ENCODE results near the gene HABP2.

Gene HABP2

DNA sequence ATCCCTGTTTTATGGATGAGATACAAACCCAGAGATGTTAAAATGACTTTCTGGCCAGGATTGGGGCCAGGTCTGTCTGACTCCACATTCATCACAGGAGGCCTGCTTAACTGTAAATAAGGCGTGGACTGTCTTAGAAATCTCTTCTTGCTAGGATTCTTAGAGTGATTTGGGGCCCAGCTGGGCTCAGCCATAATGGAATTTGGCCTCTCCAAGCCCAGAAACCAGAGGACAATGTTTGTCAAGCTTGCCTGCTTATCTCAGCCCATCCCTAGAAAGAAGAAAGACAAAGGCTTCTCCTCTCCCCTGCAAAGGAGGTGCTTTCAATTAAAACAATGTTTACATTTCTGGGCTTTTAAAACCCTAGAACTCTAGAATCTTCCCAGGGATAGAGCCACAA, 2.9 kb downstream of the HABP2 start:
- Histone ChIP-seq H3K4me1 (ENCODE audit: control insufficient read depth, insufficient read depth, low read length, unreplicated experiment) (no peaks in the 10 kb centered on the region), H3K36me3 (ENCODE audit: insufficient read depth, low read length) (no peaks in the 10 kb centered on the region), H3K27me3 (ENCODE audit: insufficient read depth, low read length) (peaks cover 69% of the 10 kb centered on the region), H3K79me2 (ENCODE audit: control insufficient read depth, insufficient read depth, low read length, unreplicated experiment) (no peaks in the 10 kb centered on the region), H3K27ac (ENCODE audit: low read depth, low read length) (no peak overlapping the region), H2AFZ (ENCODE audit: low read length, unreplicated experiment) (no peak overlapping the region), H3K4me3 (ENCODE audit: low read depth, low read length) (no peak overlapping the region)

- Histone ChIP-seq H3K79me2 (ENCODE audit: control insufficient read depth, insufficient read depth, low read length, unreplicated experiment) (no peaks in the 10 kb centered on the region), H3K4me3 (ENCODE audit: low read depth, low read length) (no peak overlapping the region), H3K4me1 (ENCODE audit: control insufficient read depth, insufficient read depth, low read length, unreplicated experiment) (no peaks in the 10 kb centered on the region), H3K27me3 (ENCODE audit: insufficient read depth, low read length) (peaks cover 66% of the 10 kb centered on the region), H2AFZ (ENCODE audit: low read length, unreplicated experiment) (no peak overlapping the region), H3K27ac (ENCODE audit: low read depth, low read length) (no peak overlapping the region), H3K36me3 (ENCODE audit: insufficient read depth, low read length) (no peaks in the 10 kb centered on the region)
Observed at GRCh38 chr10:113557424-113557862, 4.6 kb downstream of the HABP2 start.

GRCh38 chr10:113557903-113558321, 5.1 kb downstream of the HABP2 start:
- Histone ChIP-seq H3K79me2 (ENCODE audit: control insufficient read depth, insufficient read depth, low read length, unreplicated experiment) (no peaks in the 10 kb centered on the region), H3K4me3 (ENCODE audit: low read depth, low read length) (no peak overlapping the region), H3K27me3 (ENCODE audit: insufficient read depth, low read length) (peaks cover 63% of the 10 kb centered on the region), H2AFZ (ENCODE audit: low read length, unreplicated experiment) (no peak overlapping the region), H3K36me3 (ENCODE audit: insufficient read depth, low read length) (no peaks in the 10 kb centered on the region), H3K27ac (ENCODE audit: low read depth, low read length) (no peak overlapping the region), H3K4me1 (ENCODE audit: control insufficient read depth, insufficient read depth, low read length, unreplicated experiment) (no peaks in the 10 kb centered on the region)

GRCh38 chr10:113560071-113560470, 7.2 kb downstream of the HABP2 start:
- Histone ChIP-seq H3K4me3 (ENCODE audit: low read depth, low read length) (no peak overlapping the region), H3K27me3 (ENCODE audit: insufficient read depth, low read length) (peaks cover 43% of the 10 kb centered on the region), H3K79me2 (ENCODE audit: control insufficient read depth, insufficient read depth, low read length, unreplicated experiment) (no peaks in the 10 kb centered on the region), H2AFZ (ENCODE audit: low read length, unreplicated experiment) (no peak overlapping the region), H3K27ac (ENCODE audit: low read depth, low read length) (no peak overlapping the region), H3K4me1 (ENCODE audit: control insufficient read depth, insufficient read depth, low read length, unreplicated experiment) (no peaks in the 10 kb centered on the region), H3K36me3 (ENCODE audit: insufficient read depth, low read length) (no peaks in the 10 kb centered on the region)

GRCh38 chr10:113561214-113561613, 8.4 kb downstream of the HABP2 start:
- peaks cover 34% of the 10 kb centered on the region for H3K27me3 ChIP-seq (ENCODE audit: insufficient read depth, low read length)

DNA sequence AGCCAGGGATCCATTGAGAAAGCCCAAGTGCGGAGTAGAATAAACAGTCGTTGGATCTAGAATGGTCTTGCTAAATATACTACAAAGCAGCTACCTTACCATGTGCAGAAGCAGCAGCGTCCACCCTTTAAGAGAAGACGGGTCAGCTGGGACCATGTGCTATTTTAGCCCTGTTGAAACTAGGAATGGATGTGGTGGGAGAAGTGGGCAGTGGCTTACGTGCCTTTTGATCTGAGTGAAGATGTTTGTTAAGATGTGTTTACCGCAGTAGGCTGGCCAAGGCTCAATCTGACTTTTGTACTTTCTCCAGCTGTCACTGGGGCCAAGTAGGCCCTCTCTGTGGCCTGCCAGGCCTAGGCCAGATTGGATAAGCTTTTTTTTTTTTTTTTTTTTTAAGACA, 9.2 kb downstream of the HABP2 start:
- no peak overlapping the region for H2AFZ ChIP-seq (ENCODE audit: low read length, unreplicated experiment)
- no peaks in the 10 kb centered on the region for H3K4me1 ChIP-seq (ENCODE audit: control insufficient read depth, insufficient read depth, low read length, unreplicated experiment)
- no peaks in the 10 kb centered on the region for H3K36me3 ChIP-seq (ENCODE audit: insufficient read depth, low read length)
- H3K27me3 ChIP-seq (ENCODE audit: insufficient read depth, low read length), result peaks cover 34% of the 10 kb centered on the region
- no peak overlapping the region for H3K4me3 ChIP-seq (ENCODE audit: low read depth, low read length)
- no peaks in the 10 kb centered on the region for H3K79me2 ChIP-seq (ENCODE audit: control insufficient read depth, insufficient read depth, low read length, unreplicated experiment)
- no peak overlapping the region for H3K27ac ChIP-seq (ENCODE audit: low read depth, low read length)

More at GRCh38 chr10:113561214-113561613, 8.4 kb downstream of the HABP2 start:
- Histone ChIP-seq H3K4me1 (ENCODE audit: control insufficient read depth, insufficient read depth, low read length, unreplicated experiment) (no peaks in the 10 kb centered on the region), H3K4me3 (ENCODE audit: low read depth, low read length) (no peak overlapping the region), H3K79me2 (ENCODE audit: control insufficient read depth, insufficient read depth, low read length, unreplicated experiment) (no peaks in the 10 kb centered on the region), H3K27ac (ENCODE audit: low read depth, low read length) (no peak overlapping the region), H3K36me3 (ENCODE audit: insufficient read depth, low read length) (no peaks in the 10 kb centered on the region), H2AFZ (ENCODE audit: low read length, unreplicated experiment) (no peak overlapping the region)

DNA sequence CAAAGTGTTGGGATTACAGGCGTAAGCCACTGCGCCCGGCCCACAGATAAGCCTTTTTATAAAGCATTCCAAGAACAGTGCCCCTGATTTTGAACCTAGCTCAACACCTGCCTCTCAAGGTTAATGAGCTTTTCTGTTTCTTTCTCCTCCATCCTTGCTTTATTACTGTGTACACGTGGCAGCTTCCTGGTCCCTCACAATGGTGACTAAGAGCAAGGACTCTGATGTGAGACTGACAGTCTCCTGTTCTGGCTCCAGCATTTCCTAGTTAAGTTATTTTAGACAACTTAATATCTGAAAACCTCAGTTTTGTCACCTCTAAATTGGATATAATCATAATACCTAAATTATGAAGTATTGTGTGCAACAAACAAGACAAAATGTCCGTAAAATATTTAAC, 9.9 kb downstream of the HABP2 start:
- Histone ChIP-seq H3K4me3 (ENCODE audit: low read depth, low read length) (0 out of 2 replicates have a peak overlapping the region, but pooled peaks have one; percentile 78), H3K27me3 (ENCODE audit: insufficient read depth, low read length) (peaks cover 33% of the 10 kb centered on the region), H3K36me3 (ENCODE audit: insufficient read depth, low read length) (no peaks in the 10 kb centered on the region), H3K27ac (ENCODE audit: low read depth, low read length) (no peak overlapping the region), H3K79me2 (ENCODE audit: control insufficient read depth, insufficient read depth, low read length, unreplicated experiment) (no peaks in the 10 kb centered on the region), H3K4me1 (ENCODE audit: control insufficient read depth, insufficient read depth, low read length, unreplicated experiment) (no peaks in the 10 kb centered on the region), H2AFZ (ENCODE audit: low read length, unreplicated experiment) (no peak overlapping the region)

GRCh38 chr10:113563306-113564088, 10.6 kb downstream of the HABP2 start:
- peak overlapping the region; percentile 63 for H2AFZ ChIP-seq (ENCODE audit: low read length, unreplicated experiment)
- H3K4me1 ChIP-seq (ENCODE audit: control insufficient read depth, insufficient read depth, low read length, unreplicated experiment), result no peaks in the 10 kb centered on the region
- peaks cover 33% of the 10 kb centered on the region for H3K27me3 ChIP-seq (ENCODE audit: insufficient read depth, low read length)
- no peak overlapping the region for H3K27ac ChIP-seq (ENCODE audit: low read depth, low read length)
- H3K79me2 ChIP-seq (ENCODE audit: control insufficient read depth, insufficient read depth, low read length, unreplicated experiment), result no peaks in the 10 kb centered on the region
- no peaks in the 10 kb centered on the region for H3K36me3 ChIP-seq (ENCODE audit: insufficient read depth, low read length)
- peak overlapping the region; percentile 78 for H3K4me3 ChIP-seq (ENCODE audit: low read depth, low read length)

- Histone ChIP-seq H3K79me2 (ENCODE audit: control insufficient read depth, insufficient read depth, low read length, unreplicated experiment) (no peaks in the 10 kb centered on the region), H3K4me3 (ENCODE audit: low read depth, low read length) (no peak overlapping the region), H3K4me1 (ENCODE audit: control insufficient read depth, insufficient read depth, low read length, unreplicated experiment) (no peaks in the 10 kb centered on the region), H2AFZ (ENCODE audit: low read length, unreplicated experiment) (no peak overlapping the region), H3K27me3 (ENCODE audit: insufficient read depth, low read length) (peaks cover 37% of the 10 kb centered on the region), H3K27ac (ENCODE audit: low read depth, low read length) (no peak overlapping the region), H3K36me3 (ENCODE audit: insufficient read depth, low read length) (no peaks in the 10 kb centered on the region)
Observed at GRCh38 chr10:113565364-113565763, 12.5 kb downstream of the HABP2 start.

DNA sequence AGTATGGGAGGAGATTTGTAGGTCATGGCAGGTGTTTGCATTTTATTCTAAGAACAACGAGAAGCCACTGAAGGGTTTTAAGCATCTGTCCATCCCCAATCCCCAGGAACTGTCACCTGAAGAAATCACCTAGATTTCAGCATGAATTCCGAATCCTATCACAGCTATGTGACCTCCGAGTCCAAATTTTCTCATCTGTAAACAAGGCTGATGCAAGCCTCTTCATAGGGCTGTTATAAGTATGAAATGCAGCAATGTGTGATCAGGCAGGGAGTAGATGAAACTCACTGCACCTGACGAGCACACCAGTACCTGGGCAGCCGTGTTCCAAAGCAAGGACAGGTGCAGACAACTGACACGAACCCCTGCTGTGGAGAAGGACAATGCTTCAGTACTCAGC, 14.0 kb downstream of the HABP2 start:
- Histone ChIP-seq H3K36me3 (ENCODE audit: insufficient read depth, low read length) (no peaks in the 10 kb centered on the region), H3K27me3 (ENCODE audit: insufficient read depth, low read length) (peaks cover 51% of the 10 kb centered on the region), H3K27ac (ENCODE audit: low read depth, low read length) (no peak overlapping the region), H3K79me2 (ENCODE audit: control insufficient read depth, insufficient read depth, low read length, unreplicated experiment) (no peaks in the 10 kb centered on the region), H3K4me1 (ENCODE audit: control insufficient read depth, insufficient read depth, low read length, unreplicated experiment) (no peaks in the 10 kb centered on the region), H2AFZ (ENCODE audit: low read length, unreplicated experiment) (no peak overlapping the region), H3K4me3 (ENCODE audit: low read depth, low read length) (no peak overlapping the region)

DNA sequence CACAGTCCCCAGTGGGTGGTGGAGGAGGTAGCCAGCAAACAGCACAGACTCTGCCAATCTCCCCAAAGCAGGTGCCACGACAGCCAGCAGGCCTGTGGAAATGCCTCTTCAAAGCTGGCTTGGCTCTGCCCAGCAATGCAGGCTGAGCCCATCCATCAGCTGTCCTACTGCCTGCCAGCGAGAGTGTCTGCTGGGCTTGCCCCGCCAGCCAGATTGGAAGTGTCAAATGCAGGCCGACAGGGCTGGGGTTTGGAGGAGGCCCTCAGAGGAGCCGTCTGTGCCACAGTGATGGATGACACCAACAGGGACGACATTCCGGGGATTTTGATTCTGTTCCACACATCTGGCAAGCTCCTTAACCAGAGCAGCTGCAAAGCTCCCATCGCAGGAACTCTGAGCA, 16.7 kb downstream of the HABP2 start:
- Histone ChIP-seq H3K4me3 (ENCODE audit: low read depth, low read length) (no peak overlapping the region), H3K79me2 (ENCODE audit: control insufficient read depth, insufficient read depth, low read length, unreplicated experiment) (no peaks in the 10 kb centered on the region), H3K4me1 (ENCODE audit: control insufficient read depth, insufficient read depth, low read length, unreplicated experiment) (no peaks in the 10 kb centered on the region), H3K36me3 (ENCODE audit: insufficient read depth, low read length) (no peaks in the 10 kb centered on the region), H2AFZ (ENCODE audit: low read length, unreplicated experiment) (no peak overlapping the region), H3K27me3 (ENCODE audit: insufficient read depth, low read length) (peaks cover 78% of the 10 kb centered on the region), H3K27ac (ENCODE audit: low read depth, low read length) (no peak overlapping the region)

Data from ACC112 (cell line).